ENCODE data around the gene TMEM95.
"Not testable (repeated sequence)": the region's sequence is repeated elsewhere in the genome, so short reads cannot be mapped to it uniquely, and the experiment has no call there.

TMEM95 gene

GRCh38 chr17:7347630-7348477 is 7.1 kb upstream of the TMEM95 start:
- DNase-seq = no peak

- peak; percentile 40 for DNase-seq
Observed at GRCh38 chr17:7348478-7349242, 6.3 kb upstream of the TMEM95 start.

GRCh38 chr17:7351665-7352502 is 3.1 kb upstream of the TMEM95 start, which contains the start of gene KCTD11:
KCTD11 (plus strand) TSS chr17:7352162.
- peak; percentile 96 for DNase-seq

- no peak for DNase-seq
Observed at GRCh38 chr17:7352503-7352889, 2.5 kb upstream of the TMEM95 start.

- DNase-seq = no peak
Observed at GRCh38 chr17:7352910-7353635, 1.9 kb upstream of the TMEM95 start.

GRCh38 chr17:7354262-7354843 is 603 bp upstream of the TMEM95 start:
- DNase-seq = peak; percentile 55

- no peak for DNase-seq
Observed at GRCh38 chr17:7355573-7355972, 617 bp downstream of the TMEM95 start.

GRCh38 chr17:7356072-7356549 is 1.2 kb downstream of the TMEM95 start:
- DNase-seq = peak; percentile 66

GRCh38 chr17:7356756-7357155 is 1.8 kb downstream of the TMEM95 start:
- DNase-seq = no peak

GRCh38 chr17:7357381-7357780 is 2.4 kb downstream of the TMEM95 start:
- no peak for DNase-seq

GRCh38 chr17:7361906-7362305 is 7.0 kb downstream of the TMEM95 start:
- DNase-seq = no peak

GRCh38 chr17:7363311-7363710 is 8.4 kb downstream of the TMEM95 start:
- DNase-seq = peak; percentile 24

- not testable (repeated sequence) for DNase-seq
Observed at GRCh38 chr17:7365963-7366362, 11.0 kb downstream of the TMEM95 start.

GRCh38 chr17:7367083-7367482 is 12.1 kb downstream of the TMEM95 start:
- no peak for DNase-seq

- no peak for DNase-seq
Observed at GRCh38 chr17:7367918-7368598, 13.1 kb downstream of the TMEM95 start.

- not testable (repeated sequence) for DNase-seq
Observed at GRCh38 chr17:7368599-7368994, 13.6 kb downstream of the TMEM95 start.

- no peak for DNase-seq
Observed at GRCh38 chr17:7369825-7370224, 14.9 kb downstream of the TMEM95 start.

GRCh38 chr17:7370853-7371252 is 15.9 kb downstream of the TMEM95 start:
- no peak for DNase-seq

GRCh38 chr17:7374353-7374752 is 19.4 kb downstream of the TMEM95 start:
- DNase-seq = no peak

- no peak for DNase-seq
Observed at GRCh38 chr17:7379134-7379533, 24.2 kb downstream of the TMEM95 start.

GRCh38 chr17:7380321-7380720 is 25.4 kb downstream of the TMEM95 start:
- DNase-seq = no peak
